HCT116 (cell line): ENCODE measurements around the gene CTCF.

Source experiments
- CBX3 ChIP-seq: IDR thresholded peaks from 2 replicates; pipeline ENCODE4 v1.6.1; 2012; ENCODE audit warnings: low read depth
- EZH2 ChIP-seq: fragments of 200-600 bp; sonication (generic); IDR thresholded peaks from 2 replicates; pipeline ENCODE4 v1.6.1; 2017; ENCODE audit warnings: antibody characterized with exemption, mixed run types
- EZH2phosphoT487 ChIP-seq: fragments of 200-600 bp; IDR thresholded peaks from 2 replicates; pipeline ENCODE4 v1.6.1; 2018; ENCODE audit warnings: antibody characterized with exemption, borderline replicate concordance
- FOSL1 ChIP-seq: IDR thresholded peaks from 2 replicates; pipeline ENCODE4 v1.6.1; 2012; ENCODE audit warnings: low read depth
- JUND ChIP-seq: IDR thresholded peaks from 2 replicates; pipeline ENCODE4 v1.6.1; 2012
- POLR2A ChIP-seq: IDR thresholded peaks from 2 replicates; pipeline ENCODE4 v1.7.0; 2011; ENCODE audit warnings: borderline replicate concordance; ENCODE audit not compliant: insufficient read depth, insufficient read length; ENCODE audit errors: extremely low read depth
- POLR2AphosphoS5 ChIP-seq: IDR thresholded peaks from 2 replicates; pipeline ENCODE4 v1.6.1; 2011; ENCODE audit warnings: mild to moderate bottlenecking, low read depth, low read length, moderate library complexity
- RAD21 ChIP-seq: IDR thresholded peaks from 2 replicates; pipeline ENCODE4 v1.6.1; 2012; ENCODE audit warnings: low read depth, mild to moderate bottlenecking
- YY1 ChIP-seq: IDR thresholded peaks from 2 replicates; pipeline ENCODE4 v1.6.1; 2011; ENCODE audit warnings: low read length, low read depth, moderate library complexity, mild to moderate bottlenecking; ENCODE audit not compliant: insufficient replicate concordance; ENCODE audit errors: extremely low read depth
- TF ChIP-seq, protein P1 (sequence below), 3 experiments: fragments of 200-600 bp in 1 of 3; sonication (generic) in 1 of 3; IDR thresholded peaks in 2 of 3; conservative IDR thresholded peaks in 1 of 3; 2 replicates each; pipeline ENCODE4 v1.5.1; 2012 to 2017; ENCODE audit warnings: low read depth in 2 of 3, low read length in 2 of 3, antibody characterized with exemption in 1 of 3, borderline replicate concordance in 1 of 3, control low read depth in 1 of 3, mild to moderate bottlenecking in 1 of 3, mixed read lengths in 1 of 3, mixed run types in 1 of 3, moderate library complexity in 1 of 3; ENCODE audit not compliant: insufficient read depth in 1 of 3
- TF ChIP-seq, protein P2 (sequence below): IDR thresholded peaks from 2 replicates; pipeline ENCODE4 v1.6.1; 2012; ENCODE audit warnings: low read depth
- TF ChIP-seq, protein P3 (sequence below): IDR thresholded peaks from 2 replicates; pipeline ENCODE4 v1.6.1; 2012
- TF ChIP-seq, protein P4 (sequence below): IDR thresholded peaks from 2 replicates; pipeline ENCODE4 v1.6.1; 2012

DNA sequence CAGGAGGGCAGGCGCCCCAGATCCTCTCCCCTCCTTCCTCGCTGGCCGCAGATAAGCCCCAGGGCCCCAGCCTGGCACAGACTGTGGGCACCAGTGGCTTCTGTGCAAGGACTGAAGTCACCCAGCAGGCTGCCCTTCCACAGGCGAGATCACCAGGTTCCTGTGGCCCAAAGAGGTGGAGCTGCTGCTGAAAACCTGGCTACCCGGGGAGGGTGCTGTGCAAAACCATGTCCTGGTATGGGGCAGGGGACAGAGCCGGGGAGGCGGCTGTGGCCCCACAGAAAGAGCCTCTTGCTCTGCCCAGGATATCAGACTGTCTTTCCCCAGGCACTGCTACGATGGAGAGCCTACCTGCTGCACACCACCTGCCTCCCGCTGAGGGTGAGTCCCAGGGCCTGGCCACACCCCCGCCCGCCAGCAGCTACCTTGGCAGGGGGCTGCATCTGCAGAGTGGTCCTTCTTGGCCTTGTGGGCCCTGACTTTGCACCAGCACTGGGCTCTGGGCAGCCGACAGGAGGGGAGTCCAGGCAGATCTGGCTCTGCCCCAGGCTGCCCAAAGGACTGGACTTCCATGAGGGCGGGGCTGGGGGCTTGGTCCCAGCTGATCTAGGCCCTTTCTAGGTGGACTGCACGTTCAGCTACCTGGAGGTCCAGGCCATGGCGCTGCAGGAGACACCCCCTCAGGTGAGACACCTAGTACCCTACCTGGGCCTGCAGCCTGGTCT, 83.2 kb downstream of the CTCF start:
- TF ChIP-seq, protein P1, sequence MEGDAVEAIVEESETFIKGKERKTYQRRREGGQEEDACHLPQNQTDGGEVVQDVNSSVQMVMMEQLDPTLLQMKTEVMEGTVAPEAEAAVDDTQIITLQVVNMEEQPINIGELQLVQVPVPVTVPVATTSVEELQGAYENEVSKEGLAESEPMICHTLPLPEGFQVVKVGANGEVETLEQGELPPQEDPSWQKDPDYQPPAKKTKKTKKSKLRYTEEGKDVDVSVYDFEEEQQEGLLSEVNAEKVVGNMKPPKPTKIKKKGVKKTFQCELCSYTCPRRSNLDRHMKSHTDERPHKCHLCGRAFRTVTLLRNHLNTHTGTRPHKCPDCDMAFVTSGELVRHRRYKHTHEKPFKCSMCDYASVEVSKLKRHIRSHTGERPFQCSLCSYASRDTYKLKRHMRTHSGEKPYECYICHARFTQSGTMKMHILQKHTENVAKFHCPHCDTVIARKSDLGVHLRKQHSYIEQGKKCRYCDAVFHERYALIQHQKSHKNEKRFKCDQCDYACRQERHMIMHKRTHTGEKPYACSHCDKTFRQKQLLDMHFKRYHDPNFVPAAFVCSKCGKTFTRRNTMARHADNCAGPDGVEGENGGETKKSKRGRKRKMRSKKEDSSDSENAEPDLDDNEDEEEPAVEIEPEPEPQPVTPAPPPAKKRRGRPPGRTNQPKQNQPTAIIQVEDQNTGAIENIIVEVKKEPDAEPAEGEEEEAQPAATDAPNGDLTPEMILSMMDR (IDR thresholded peaks at IDR 0.05 in 2 of 3, conservative IDR thresholded peaks at IDR 0.05 in 1 of 3; ENCODE audit: borderline replicate concordance in 1 of 3, insufficient read depth in 1 of 3, low read depth in 2 of 3, low read length in 2 of 3), result no peak
- TF ChIP-seq YY1, result no peak
- TF ChIP-seq EZH2, result no peak
- TF ChIP-seq POLR2A, result no peak
- no peak for TF ChIP-seq RAD21
- TF ChIP-seq, protein P2, sequence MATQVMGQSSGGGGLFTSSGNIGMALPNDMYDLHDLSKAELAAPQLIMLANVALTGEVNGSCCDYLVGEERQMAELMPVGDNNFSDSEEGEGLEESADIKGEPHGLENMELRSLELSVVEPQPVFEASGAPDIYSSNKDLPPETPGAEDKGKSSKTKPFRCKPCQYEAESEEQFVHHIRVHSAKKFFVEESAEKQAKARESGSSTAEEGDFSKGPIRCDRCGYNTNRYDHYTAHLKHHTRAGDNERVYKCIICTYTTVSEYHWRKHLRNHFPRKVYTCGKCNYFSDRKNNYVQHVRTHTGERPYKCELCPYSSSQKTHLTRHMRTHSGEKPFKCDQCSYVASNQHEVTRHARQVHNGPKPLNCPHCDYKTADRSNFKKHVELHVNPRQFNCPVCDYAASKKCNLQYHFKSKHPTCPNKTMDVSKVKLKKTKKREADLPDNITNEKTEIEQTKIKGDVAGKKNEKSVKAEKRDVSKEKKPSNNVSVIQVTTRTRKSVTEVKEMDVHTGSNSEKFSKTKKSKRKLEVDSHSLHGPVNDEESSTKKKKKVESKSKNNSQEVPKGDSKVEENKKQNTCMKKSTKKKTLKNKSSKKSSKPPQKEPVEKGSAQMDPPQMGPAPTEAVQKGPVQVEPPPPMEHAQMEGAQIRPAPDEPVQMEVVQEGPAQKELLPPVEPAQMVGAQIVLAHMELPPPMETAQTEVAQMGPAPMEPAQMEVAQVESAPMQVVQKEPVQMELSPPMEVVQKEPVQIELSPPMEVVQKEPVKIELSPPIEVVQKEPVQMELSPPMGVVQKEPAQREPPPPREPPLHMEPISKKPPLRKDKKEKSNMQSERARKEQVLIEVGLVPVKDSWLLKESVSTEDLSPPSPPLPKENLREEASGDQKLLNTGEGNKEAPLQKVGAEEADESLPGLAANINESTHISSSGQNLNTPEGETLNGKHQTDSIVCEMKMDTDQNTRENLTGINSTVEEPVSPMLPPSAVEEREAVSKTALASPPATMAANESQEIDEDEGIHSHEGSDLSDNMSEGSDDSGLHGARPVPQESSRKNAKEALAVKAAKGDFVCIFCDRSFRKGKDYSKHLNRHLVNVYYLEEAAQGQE, result no peak
- TF ChIP-seq, protein P3, sequence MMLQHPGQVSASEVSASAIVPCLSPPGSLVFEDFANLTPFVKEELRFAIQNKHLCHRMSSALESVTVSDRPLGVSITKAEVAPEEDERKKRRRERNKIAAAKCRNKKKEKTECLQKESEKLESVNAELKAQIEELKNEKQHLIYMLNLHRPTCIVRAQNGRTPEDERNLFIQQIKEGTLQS, result no peak
- TF ChIP-seq POLR2AphosphoS5, result no peak
- TF ChIP-seq, protein P4, sequence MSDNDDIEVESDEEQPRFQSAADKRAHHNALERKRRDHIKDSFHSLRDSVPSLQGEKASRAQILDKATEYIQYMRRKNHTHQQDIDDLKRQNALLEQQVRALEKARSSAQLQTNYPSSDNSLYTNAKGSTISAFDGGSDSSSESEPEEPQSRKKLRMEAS, result no peak
- no peak for TF ChIP-seq FOSL1
- TF ChIP-seq EZH2phosphoT487, result no peak
- TF ChIP-seq CBX3, result no peak
- TF ChIP-seq JUND, result no peak
